ENCODE data around the gene ACSL3.

GRCh38 chr2:222895144-222895543, 34.3 kb downstream of the ACSL3 start:
- TF ChIP-seq CTCF (IDR thresholded peaks at IDR 0.05; ENCODE audit: low read depth, low read length, poor library complexity, severe bottlenecking): no peak
- TF ChIP-seq EZH2phosphoT487 (IDR thresholded peaks at IDR 0.05; ENCODE audit: borderline replicate concordance, low read length): no peak

Measured in DOHH2 (cell line).